ENCODE results near the gene NRXN3. TPM values are rescaled to one million over a fixed set of nuclear protein-coding genes. Genes with fewer than 3 reads are reported as not detected.

Gene NRXN3
- polyA plus RNA-seq, 6 donors from 2014 or later = not detected

GRCh38 chr14:79680087-79680486 lies 1509.9 kb downstream of the NRXN3 start:
- DNase-seq (no peak), ATAC-seq (ENCODE audit: low read depth in 2 of 2) (no peak)
- Mint-ChIP-seq H3K27ac (peak overlapping the region in 1 of 6 donors; percentile 77), H3K4me1 (no peaks in the 10 kb centered on the region), H3K9me3 (peaks cover 0 to 4% (median 0%) of the 10 kb centered on the region in 7 donors), H3K4me3 (no peak overlapping the region), H3K27me3 (no peaks in the 10 kb centered on the region), H3K36me3 (no peaks in the 10 kb centered on the region)

- DNase-seq (no peak), ATAC-seq (ENCODE audit: low read depth in 2 of 2) (no peak)
- Mint-ChIP-seq H3K27ac (no peak overlapping the region), H3K27me3 (no peaks in the 10 kb centered on the region), H3K9me3 (peaks cover 0 to 4% (median 0%) of the 10 kb centered on the region in 7 donors), H3K4me3 (no peak overlapping the region), H3K36me3 (no peaks in the 10 kb centered on the region), H3K4me1 (no peaks in the 10 kb centered on the region)
These were observed 1516.0 kb downstream of the NRXN3 start for GRCh38 chr14:79686196-79686595.

GRCh38 chr14:79690960-79691359 lies 1520.8 kb downstream of the NRXN3 start:
- no peaks in the 10 kb centered on the region for H3K4me1 Mint-ChIP-seq
- DNase-seq = no peak
- no peak for ATAC-seq (ENCODE audit: low read depth in 2 of 2)
- H3K4me3 Mint-ChIP-seq = no peak overlapping the region
- no peaks in the 10 kb centered on the region for H3K36me3 Mint-ChIP-seq
- peaks cover 0 to 2% (median 0%) of the 10 kb centered on the region in 7 donors for H3K9me3 Mint-ChIP-seq
- no peaks in the 10 kb centered on the region for H3K27me3 Mint-ChIP-seq
- H3K27ac Mint-ChIP-seq = no peak overlapping the region

GRCh38 chr14:79693935-79694334 lies 1523.8 kb downstream of the NRXN3 start:
- Mint-ChIP-seq H3K27ac (no peak overlapping the region), H3K4me1 (no peaks in the 10 kb centered on the region), H3K27me3 (no peaks in the 10 kb centered on the region), H3K9me3 (peaks cover 0 to 3% (median 2%) of the 10 kb centered on the region in 7 donors), H3K36me3 (no peaks in the 10 kb centered on the region), H3K4me3 (no peak overlapping the region)
- no peak for ATAC-seq (ENCODE audit: low read depth in 2 of 2)
- no peak for DNase-seq

- no peak overlapping the region for H3K4me3 Mint-ChIP-seq
- H3K27me3 Mint-ChIP-seq = no peaks in the 10 kb centered on the region
- ATAC-seq (ENCODE audit: low read depth in 2 of 2) = no peak
- DNase-seq = no peak
- H3K27ac Mint-ChIP-seq = no peak overlapping the region
- no peaks in the 10 kb centered on the region for H3K36me3 Mint-ChIP-seq
- no peaks in the 10 kb centered on the region for H3K4me1 Mint-ChIP-seq
- H3K9me3 Mint-ChIP-seq = peaks cover 0 to 4% (median 2%) of the 10 kb centered on the region in 7 donors
These were observed 1525.1 kb downstream of the NRXN3 start for GRCh38 chr14:79695307-79695706.

GRCh38 chr14:79698298-79698711 lies 1528.1 kb downstream of the NRXN3 start:
- Mint-ChIP-seq H3K4me3 (no peak overlapping the region), H3K9me3 (peaks cover 0 to 4% (median 2%) of the 10 kb centered on the region in 7 donors), H3K27ac (no peak overlapping the region), H3K36me3 (no peaks in the 10 kb centered on the region), H3K27me3 (no peaks in the 10 kb centered on the region), H3K4me1 (no peaks in the 10 kb centered on the region)
- DNase-seq (no peak), ATAC-seq (ENCODE audit: low read depth in 2 of 2) (no peak)

GRCh38 chr14:79699206-79699605 lies 1529.0 kb downstream of the NRXN3 start:
- DNase-seq (no peak), ATAC-seq (ENCODE audit: low read depth in 2 of 2) (no peak)
- Mint-ChIP-seq H3K4me1 (no peaks in the 10 kb centered on the region), H3K36me3 (no peaks in the 10 kb centered on the region), H3K27ac (no peak overlapping the region), H3K4me3 (no peak overlapping the region), H3K9me3 (peaks cover 0 to 4% (median 2%) of the 10 kb centered on the region in 7 donors), H3K27me3 (no peaks in the 10 kb centered on the region)

- ATAC-seq (ENCODE audit: low read depth in 2 of 2) = no peak
- no peaks in the 10 kb centered on the region for H3K4me1 Mint-ChIP-seq
- DNase-seq = no peak
- no peak overlapping the region for H3K4me3 Mint-ChIP-seq
- H3K27me3 Mint-ChIP-seq = no peaks in the 10 kb centered on the region
- peaks cover 0 to 9% (median 2%) of the 10 kb centered on the region in 7 donors for H3K9me3 Mint-ChIP-seq
- H3K36me3 Mint-ChIP-seq = no peaks in the 10 kb centered on the region
- H3K27ac Mint-ChIP-seq = no peak overlapping the region
These were observed 1531.2 kb downstream of the NRXN3 start for GRCh38 chr14:79701371-79701770.

- Mint-ChIP-seq H3K4me1 (no peaks in the 10 kb centered on the region), H3K27me3 (no peaks in the 10 kb centered on the region), H3K27ac (no peak overlapping the region), H3K36me3 (no peaks in the 10 kb centered on the region), H3K4me3 (no peak overlapping the region), H3K9me3 (peaks cover 0 to 9% (median 4%) of the 10 kb centered on the region in 7 donors)
- DNase-seq (no peak), ATAC-seq (ENCODE audit: low read depth in 2 of 2) (no peak)
These were observed 1532.0 kb downstream of the NRXN3 start for GRCh38 chr14:79702197-79702596.

- Mint-ChIP-seq H3K27ac (no peak overlapping the region), H3K4me1 (no peaks in the 10 kb centered on the region), H3K9me3 (peaks cover 0 to 14% (median 3%) of the 10 kb centered on the region in 7 donors), H3K27me3 (no peaks in the 10 kb centered on the region), H3K4me3 (no peak overlapping the region), H3K36me3 (no peaks in the 10 kb centered on the region)
- no peak for DNase-seq
- no peak for ATAC-seq (ENCODE audit: low read depth in 2 of 2)
These were observed 1533.0 kb downstream of the NRXN3 start for GRCh38 chr14:79703209-79703608.

- H3K4me3 Mint-ChIP-seq = no peak overlapping the region
- DNase-seq (no peak), ATAC-seq (ENCODE audit: low read depth in 2 of 2) (no peak)
- H3K27me3 Mint-ChIP-seq = no peaks in the 10 kb centered on the region
- peaks cover 0 to 14% (median 3%) of the 10 kb centered on the region in 7 donors for H3K9me3 Mint-ChIP-seq
- H3K36me3 Mint-ChIP-seq = no peaks in the 10 kb centered on the region
- H3K4me1 Mint-ChIP-seq = no peaks in the 10 kb centered on the region
- H3K27ac Mint-ChIP-seq = no peak overlapping the region
These were observed 1534.1 kb downstream of the NRXN3 start for GRCh38 chr14:79704041-79704807.

GRCh38 chr14:79705126-79705894 lies 1535.1 kb downstream of the NRXN3 start:
- no peaks in the 10 kb centered on the region for H3K27me3 Mint-ChIP-seq
- ATAC-seq (ENCODE audit: low read depth in 2 of 2) (no peak), DNase-seq (no peak)
- no peak overlapping the region for H3K27ac Mint-ChIP-seq
- peaks cover 0 to 14% (median 3%) of the 10 kb centered on the region in 7 donors for H3K9me3 Mint-ChIP-seq
- H3K36me3 Mint-ChIP-seq = no peaks in the 10 kb centered on the region
- H3K4me3 Mint-ChIP-seq = no peak overlapping the region
- H3K4me1 Mint-ChIP-seq = no peaks in the 10 kb centered on the region

- Mint-ChIP-seq H3K4me3 (no peak overlapping the region), H3K9me3 (peaks cover 0 to 14% (median 3%) of the 10 kb centered on the region in 7 donors)
- no peak for DNase-seq
These were observed 1536.2 kb downstream of the NRXN3 start for GRCh38 chr14:79706382-79706781.

More at GRCh38 chr14:79706382-79706781, 1536.2 kb downstream of the NRXN3 start:
- no peaks in the 10 kb centered on the region for H3K36me3 Mint-ChIP-seq
- no peaks in the 10 kb centered on the region for H3K4me1 Mint-ChIP-seq
- H3K27me3 Mint-ChIP-seq = no peaks in the 10 kb centered on the region
- ATAC-seq (ENCODE audit: low read depth in 2 of 2) = no peak
- H3K27ac Mint-ChIP-seq = no peak overlapping the region

Measured in naive B cell (primary cell).